Measurements from ENCODE around the gene ZNF91.

The ZNF91 gene

DNA sequence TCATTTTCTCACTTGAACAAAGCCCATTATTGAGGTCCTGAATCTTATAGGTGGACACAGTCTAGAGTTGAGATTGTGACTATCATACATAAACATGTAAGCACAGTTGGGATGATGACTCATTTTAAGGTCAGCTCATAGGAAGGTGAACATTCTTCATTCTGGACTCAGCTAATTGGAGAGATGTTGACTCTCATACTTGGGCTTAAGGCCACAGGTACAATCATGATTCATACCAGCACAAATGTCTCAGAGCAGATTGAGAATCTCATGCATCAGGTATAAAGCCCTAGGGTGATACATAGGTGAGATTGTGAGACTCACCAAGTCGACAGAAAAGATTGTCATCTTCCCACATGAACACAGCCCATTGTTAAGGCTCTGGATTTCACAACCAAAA, 82.8 kb downstream of the ZNF91 start:
- TF ChIP-seq TAF1 (IDR thresholded peaks at IDR 0.05; ENCODE audit: borderline replicate concordance, insufficient read depth, low read length) (no peak), FOXP2 (optimal IDR thresholded peaks at IDR 0.05; ENCODE audit: borderline replicate concordance, extremely low read depth, extremely low read length, insufficient read depth) (no peak), POLR2AphosphoS5 (IDR thresholded peaks at IDR 0.05; ENCODE audit: low read depth, low read length) (no peak), SIN3A (IDR thresholded peaks at IDR 0.05; ENCODE audit: borderline replicate concordance, insufficient read depth, low read length) (no peak)
- TF ChIP-seq, protein P1, sequence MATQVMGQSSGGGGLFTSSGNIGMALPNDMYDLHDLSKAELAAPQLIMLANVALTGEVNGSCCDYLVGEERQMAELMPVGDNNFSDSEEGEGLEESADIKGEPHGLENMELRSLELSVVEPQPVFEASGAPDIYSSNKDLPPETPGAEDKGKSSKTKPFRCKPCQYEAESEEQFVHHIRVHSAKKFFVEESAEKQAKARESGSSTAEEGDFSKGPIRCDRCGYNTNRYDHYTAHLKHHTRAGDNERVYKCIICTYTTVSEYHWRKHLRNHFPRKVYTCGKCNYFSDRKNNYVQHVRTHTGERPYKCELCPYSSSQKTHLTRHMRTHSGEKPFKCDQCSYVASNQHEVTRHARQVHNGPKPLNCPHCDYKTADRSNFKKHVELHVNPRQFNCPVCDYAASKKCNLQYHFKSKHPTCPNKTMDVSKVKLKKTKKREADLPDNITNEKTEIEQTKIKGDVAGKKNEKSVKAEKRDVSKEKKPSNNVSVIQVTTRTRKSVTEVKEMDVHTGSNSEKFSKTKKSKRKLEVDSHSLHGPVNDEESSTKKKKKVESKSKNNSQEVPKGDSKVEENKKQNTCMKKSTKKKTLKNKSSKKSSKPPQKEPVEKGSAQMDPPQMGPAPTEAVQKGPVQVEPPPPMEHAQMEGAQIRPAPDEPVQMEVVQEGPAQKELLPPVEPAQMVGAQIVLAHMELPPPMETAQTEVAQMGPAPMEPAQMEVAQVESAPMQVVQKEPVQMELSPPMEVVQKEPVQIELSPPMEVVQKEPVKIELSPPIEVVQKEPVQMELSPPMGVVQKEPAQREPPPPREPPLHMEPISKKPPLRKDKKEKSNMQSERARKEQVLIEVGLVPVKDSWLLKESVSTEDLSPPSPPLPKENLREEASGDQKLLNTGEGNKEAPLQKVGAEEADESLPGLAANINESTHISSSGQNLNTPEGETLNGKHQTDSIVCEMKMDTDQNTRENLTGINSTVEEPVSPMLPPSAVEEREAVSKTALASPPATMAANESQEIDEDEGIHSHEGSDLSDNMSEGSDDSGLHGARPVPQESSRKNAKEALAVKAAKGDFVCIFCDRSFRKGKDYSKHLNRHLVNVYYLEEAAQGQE (IDR thresholded peaks at IDR 0.05; ENCODE audit: insufficient read depth in 1 of 2, low read depth in 2 of 2, low read length in 2 of 2), result no peak

- no peak for TF ChIP-seq SIN3A (IDR thresholded peaks at IDR 0.05; ENCODE audit: borderline replicate concordance, insufficient read depth, low read length)
- TF ChIP-seq POLR2AphosphoS5 (IDR thresholded peaks at IDR 0.05; ENCODE audit: low read depth, low read length), result no peak
- no peak for TF ChIP-seq TAF1 (IDR thresholded peaks at IDR 0.05; ENCODE audit: borderline replicate concordance, insufficient read depth, low read length)
- TF ChIP-seq, protein P1 (IDR thresholded peaks at IDR 0.05; ENCODE audit: insufficient read depth in 1 of 2, low read depth in 2 of 2, low read length in 2 of 2), result no peak
- TF ChIP-seq FOXP2 (optimal IDR thresholded peaks at IDR 0.05; ENCODE audit: borderline replicate concordance, extremely low read depth, extremely low read length, insufficient read depth), result no peak
Observed at GRCh38 chr19:23311551-23311950, 83.7 kb downstream of the ZNF91 start.

GRCh38 chr19:23310729-23311211, 84.5 kb downstream of the ZNF91 start:
- TF ChIP-seq POLR2AphosphoS5 (IDR thresholded peaks at IDR 0.05; ENCODE audit: low read depth, low read length), result no peak

DNA sequence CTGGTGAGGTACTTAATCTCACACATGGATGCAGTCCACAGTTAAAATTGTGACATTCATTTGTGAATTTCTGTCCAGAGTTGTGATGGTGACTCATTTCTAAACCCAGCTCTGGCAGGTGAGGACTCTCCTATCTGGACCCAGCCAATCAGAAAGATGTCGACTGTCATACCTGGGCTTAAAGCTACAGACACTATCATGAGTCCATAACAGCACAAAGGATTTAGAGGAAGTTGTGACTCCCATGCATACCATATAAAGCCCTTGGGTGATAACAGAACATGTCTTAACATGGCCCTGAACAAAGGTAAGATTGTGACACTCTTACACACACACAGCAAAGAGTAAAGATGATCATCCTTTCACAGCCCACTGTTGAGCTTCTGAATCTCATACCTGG, 85.3 kb downstream of the ZNF91 start:
- TF ChIP-seq TAF1 (IDR thresholded peaks at IDR 0.05; ENCODE audit: borderline replicate concordance, insufficient read depth, low read length) (no peak), SIN3A (IDR thresholded peaks at IDR 0.05; ENCODE audit: borderline replicate concordance, insufficient read depth, low read length) (no peak), FOXP2 (optimal IDR thresholded peaks at IDR 0.05; ENCODE audit: borderline replicate concordance, extremely low read depth, extremely low read length, insufficient read depth) (no peak), POLR2AphosphoS5 (IDR thresholded peaks at IDR 0.05; ENCODE audit: low read depth, low read length) (no peak)
- TF ChIP-seq, protein P1 (IDR thresholded peaks at IDR 0.05; ENCODE audit: insufficient read depth in 1 of 2, low read depth in 2 of 2, low read length in 2 of 2), result no peak

DNA sequence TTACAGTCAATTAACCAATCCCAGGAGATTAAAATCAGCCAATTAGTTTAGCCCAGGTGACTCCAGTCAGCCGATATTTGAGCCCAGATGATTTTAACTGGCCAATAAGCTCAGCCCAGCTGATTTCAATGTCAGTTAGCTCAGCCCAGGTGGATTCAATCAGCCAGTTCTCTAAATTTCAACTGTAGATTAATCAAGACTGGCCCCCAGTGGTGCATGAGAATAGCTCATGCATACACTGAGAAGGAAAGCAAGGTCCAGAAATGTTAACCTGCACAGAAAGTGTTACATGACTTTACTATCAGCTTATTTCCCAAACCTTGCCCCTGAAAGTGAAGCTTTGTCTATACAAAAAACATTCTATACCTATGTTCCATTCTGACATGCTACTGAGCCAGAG, 89.7 kb downstream of the ZNF91 start:
- TF ChIP-seq TAF1 (IDR thresholded peaks at IDR 0.05; ENCODE audit: borderline replicate concordance, insufficient read depth, low read length) (no peak), POLR2AphosphoS5 (IDR thresholded peaks at IDR 0.05; ENCODE audit: low read depth, low read length) (no peak), FOXP2 (optimal IDR thresholded peaks at IDR 0.05; ENCODE audit: borderline replicate concordance, extremely low read depth, extremely low read length, insufficient read depth) (no peak), SIN3A (IDR thresholded peaks at IDR 0.05; ENCODE audit: borderline replicate concordance, insufficient read depth, low read length) (no peak)
- TF ChIP-seq, protein P1 (IDR thresholded peaks at IDR 0.05; ENCODE audit: insufficient read depth in 1 of 2, low read depth in 2 of 2, low read length in 2 of 2), result no peak

Measured in PFSK-1 (cell line).